HEK293 (cell line): ENCODE data around the gene SPRED2.

Source experiments
- CTCF ChIA-PET: fragments of 350-600 bp; formaldehyde crosslinking; extraction: SDS; loops from one replicate; lab custom pipeline; 2021; ENCODE audit warnings: antibody characterized with exemption; lab: Yijun Ruan, JAX
- POLR2A ChIA-PET: fragments of 300-600 bp; formaldehyde crosslinking; extraction: SDS; loops from one replicate; lab custom pipeline; 2020; ENCODE audit warnings: antibody characterized with exemption, inconsistent platforms; lab: Yijun Ruan, JAX
- H3K27ac ChIP-seq: fragments of 200-500 bp; sonication (Bioruptor generic); 2 replicates; pipeline ENCODE4 v1.5.1; 2014; ENCODE audit warnings: low read depth, low read length, control low read depth, inconsistent platforms; ENCODE audit errors: extremely low read depth
- H3K36me3 ChIP-seq, 2 experiments: fragments of 200-500 bp in 1 of 2; sonication (Bioruptor generic) in 1 of 2; 1 replicate in 1 of 2; 2 replicates in 1 of 2; pipeline ENCODE4 v1.5.1; 2014 to 2017; ENCODE audit warnings: inconsistent platforms in 2 of 2, low read length in 2 of 2; ENCODE audit not compliant: control insufficient read depth in 2 of 2, insufficient read depth in 1 of 2
- H3K4me1 ChIP-seq: fragments of 200-500 bp; sonication (Bioruptor generic); 2 replicates; pipeline ENCODE4 v1.5.1; 2014; ENCODE audit warnings: mild to moderate bottlenecking, low read length, inconsistent platforms; ENCODE audit not compliant: control insufficient read depth, insufficient read depth
- H3K4me3 ChIP-seq: 2 replicates; pipeline ENCODE4 v1.5.1; 2011; ENCODE audit warnings: low read depth, mild to moderate bottlenecking, control low read depth, low read length, moderate library complexity
- H3K9me3 ChIP-seq: fragments of 200-500 bp; sonication (Bioruptor generic); 2 replicates; pipeline ENCODE4 v1.5.1; 2014; ENCODE audit warnings: low read depth, low read length, inconsistent platforms; ENCODE audit not compliant: control insufficient read depth, insufficient read depth
- GLI4 ChIP-seq: fragments of 450-650 bp; formaldehyde crosslinking; IDR thresholded peaks from 2 replicates; pipeline ENCODE4 v1.5.1; 2016; ENCODE audit warnings: missing biosample characterization, missing genetic modification characterization
- GLIS2 ChIP-seq: fragments of 450-650 bp; formaldehyde crosslinking; IDR thresholded peaks from 2 replicates; pipeline ENCODE4 v1.5.1; 2016; ENCODE audit warnings: missing biosample characterization, missing genetic modification characterization
- HOXA7 ChIP-seq: sonication (generic); formaldehyde crosslinking; IDR thresholded peaks from 2 replicates; pipeline ENCODE4 v1.8.1; 2022; ENCODE audit warnings: missing genetic modification reagents, borderline replicate concordance
- INSM2 ChIP-seq: fragments of 450-650 bp; formaldehyde crosslinking; IDR thresholded peaks from 2 replicates; pipeline ENCODE4 v1.5.1; 2016; ENCODE audit warnings: missing biosample characterization, missing genetic modification characterization
- MEIS1 ChIP-seq: sonication (generic); formaldehyde crosslinking; IDR thresholded peaks from 2 replicates; pipeline ENCODE4 v1.8.1; 2022; ENCODE audit warnings: missing genetic modification reagents, mild to moderate bottlenecking, borderline replicate concordance
- SETDB1 ChIP-seq: IDR thresholded peaks from one replicate; pipeline ENCODE4 v1.6.1; 2017; ENCODE audit warnings: mild to moderate bottlenecking, low read length, moderate library complexity, mixed read lengths; ENCODE audit not compliant: insufficient read length
- TSHZ1 ChIP-seq: fragments of 450-650 bp; formaldehyde crosslinking; IDR thresholded peaks from 2 replicates; pipeline ENCODE4 v1.5.1; 2016; ENCODE audit warnings: missing biosample characterization, missing genetic modification characterization, borderline replicate concordance
- WT1 ChIP-seq: fragments of 450-650 bp; formaldehyde crosslinking; IDR thresholded peaks from 2 replicates; pipeline ENCODE4 v1.5.1; 2016; ENCODE audit warnings: missing biosample characterization, missing genetic modification characterization
- ZBTB1 ChIP-seq: fragments of 450-650 bp; formaldehyde crosslinking; IDR thresholded peaks from 2 replicates; pipeline ENCODE4 v1.5.1; 2016; ENCODE audit warnings: missing biosample characterization, missing genetic modification characterization
- ZBTB44 ChIP-seq: fragments of 450-650 bp; IDR thresholded peaks from 2 replicates; pipeline ENCODE4 v1.5.1; 2018; ENCODE audit warnings: missing biosample characterization, mild to moderate bottlenecking, missing genetic modification characterization
- ZFHX2 ChIP-seq: fragments of 450-650 bp; formaldehyde crosslinking; conservative IDR thresholded peaks from 2 replicates; pipeline ENCODE4 v1.5.1; 2016; ENCODE audit warnings: missing biosample characterization, missing genetic modification characterization
- ZNF112 ChIP-seq: fragments of 450-650 bp; formaldehyde crosslinking; IDR thresholded peaks from 2 replicates; pipeline ENCODE4 v1.5.0; 2017; ENCODE audit warnings: missing biosample characterization, missing genetic modification characterization
- ZNF140 ChIP-seq: fragments of 450-650 bp; formaldehyde crosslinking; IDR thresholded peaks from 2 replicates; pipeline ENCODE4 v1.5.1; 2016; ENCODE audit warnings: missing biosample characterization, missing genetic modification characterization
- ZNF2 ChIP-seq: fragments of 450-650 bp; formaldehyde crosslinking; IDR thresholded peaks from 2 replicates; pipeline ENCODE4 v1.5.1; 2016; ENCODE audit warnings: missing biosample characterization, missing genetic modification characterization
- ZNF221 ChIP-seq: fragments of 450-650 bp; formaldehyde crosslinking; IDR thresholded peaks from 2 replicates; pipeline ENCODE4 v1.5.1; 2017; ENCODE audit warnings: missing biosample characterization, missing genetic modification characterization, borderline replicate concordance
- ZNF274 ChIP-seq, 2 experiments: fragments of 200-500 bp in 1 of 2; fragments of 450-650 bp in 1 of 2; sonication (Bioruptor generic) in 1 of 2; formaldehyde crosslinking in 1 of 2; IDR thresholded peaks; 2 replicates each; pipeline versions ENCODE4 v1.5.1 to v1.6.1; 2014 to 2016; ENCODE audit warnings: borderline replicate concordance in 1 of 2, inconsistent platforms in 1 of 2, low read length in 1 of 2, missing biosample characterization in 1 of 2, missing genetic modification characterization in 1 of 2
- ZNF302 ChIP-seq: fragments of 450-650 bp; formaldehyde crosslinking; IDR thresholded peaks from 2 replicates; pipeline ENCODE4 v1.5.1; 2016; ENCODE audit warnings: missing biosample characterization, missing genetic modification characterization, low read depth
- ZNF324 ChIP-seq: fragments of 450-650 bp; formaldehyde crosslinking; IDR thresholded peaks from 2 replicates; pipeline ENCODE4 v1.5.1; 2016; ENCODE audit warnings: missing biosample characterization, missing genetic modification characterization
- ZNF341 ChIP-seq: fragments of 450-650 bp; formaldehyde crosslinking; IDR thresholded peaks from 2 replicates; pipeline ENCODE4; 2016; ENCODE audit warnings: low read depth, missing biosample characterization, missing genetic modification characterization
- ZNF37A ChIP-seq: fragments of 450-650 bp; IDR thresholded peaks from 2 replicates; pipeline ENCODE4 v1.5.1; 2018; ENCODE audit warnings: missing biosample characterization, missing genetic modification characterization
- ZNF394 ChIP-seq: fragments of 450-650 bp; formaldehyde crosslinking; IDR thresholded peaks from 2 replicates; pipeline ENCODE4 v1.5.1; 2016; ENCODE audit warnings: missing biosample characterization, missing genetic modification characterization, mild to moderate bottlenecking, moderate library complexity, borderline replicate concordance
- ZNF626 ChIP-seq: fragments of 450-650 bp; sonication (Bioruptor Pico); formaldehyde crosslinking; IDR thresholded peaks from 2 replicates; pipeline ENCODE4 v1.5.1; 2018; ENCODE audit warnings: missing biosample characterization, missing genetic modification characterization, inconsistent platforms
- ZNF747 ChIP-seq: fragments of 450-650 bp; formaldehyde crosslinking; IDR thresholded peaks from 2 replicates; pipeline ENCODE4 v1.5.1; 2016; ENCODE audit warnings: missing biosample characterization, missing genetic modification characterization
- ZNF768 ChIP-seq: fragments of 450-650 bp; formaldehyde crosslinking; IDR thresholded peaks from 2 replicates; pipeline ENCODE4 v1.5.1; 2018; ENCODE audit warnings: missing biosample characterization, mild to moderate bottlenecking, missing genetic modification characterization

Gene SPRED2

GRCh38 chr2:65344182-65344581 is 88.2 kb downstream of the SPRED2 start:
- H3K4me1 ChIP-seq, result peaks cover 4% of the 10 kb centered on the region; the same call in 1 of the 2 replicates
- H3K27ac ChIP-seq, result no peak overlapping the region
- CTCF ChIA-PET, result interaction anchor here (0.7 kb wide), 1 partner anchor 280 kb away, joined by 5 read pairs; no protein-coding TSS in a partner anchor
- H3K36me3 ChIP-seq, result peaks cover 0 to 9% of the 10 kb centered on the region in 2 experiments; a peak in 2 of 3 replicates
- TF ChIP-seq ZNF626 (no peak), ZNF324 (tag by site-specific recombination) (no peak), ZNF394 (tag by site-specific recombination) (no peak), ZNF112 (tag by site-specific recombination) (no peak), TSHZ1 (no peak), ZNF37A (tag by site-specific recombination) (no peak), ZNF274 (IDR thresholded peaks at IDR 0.05; ENCODE audit: low read length) (no peak), ZNF274 (tag by site-specific recombination; IDR thresholded peaks at IDR 0.05; ENCODE audit: borderline replicate concordance) (no peak), HOXA7 (CRISPR knock-in tag) (no peak), WT1 (no peak), ZNF140 (tag by site-specific recombination) (no peak), GLIS2 (tag by site-specific recombination) (no peak), ZNF221 (tag by site-specific recombination) (no peak)
- no peaks in the 10 kb centered on the region for H3K9me3 ChIP-seq
- H3K4me3 ChIP-seq, result no peak overlapping the region
- POLR2A ChIA-PET, result interaction anchor here (0.6 kb wide), 1 partner anchor 13 kb away, joined by 4 read pairs; no protein-coding TSS in a partner anchor

GRCh38 chr2:65343386-65343785 is 89.0 kb downstream of the SPRED2 start:
- no peaks in the 10 kb centered on the region for H3K9me3 ChIP-seq
- no peak overlapping the region for H3K4me3 ChIP-seq
- H3K36me3 ChIP-seq, result peaks cover 0 to 9% of the 10 kb centered on the region in 2 experiments; a peak in 2 of 3 replicates
- no peak overlapping the region for H3K27ac ChIP-seq
- ChIA-PET CTCF (no interaction called here), POLR2A (no interaction called here)
- TF ChIP-seq ZNF341 (tag by site-specific recombination), result no peak
- no peak for TF ChIP-seq GLI4 (tag by site-specific recombination)
- TF ChIP-seq ZNF768 (tag by site-specific recombination), result no peak
- TF ChIP-seq ZBTB44 (tag by site-specific recombination), result no peak
- TF ChIP-seq MEIS1 (CRISPR knock-in tag), result no peak
- no peak for TF ChIP-seq ZNF274 (IDR thresholded peaks at IDR 0.05; ENCODE audit: low read length)
- TF ChIP-seq ZNF274 (tag by site-specific recombination; IDR thresholded peaks at IDR 0.05; ENCODE audit: borderline replicate concordance), result no peak
- TF ChIP-seq ZNF626, result no peak
- TF ChIP-seq ZBTB1, result no peak
- TF ChIP-seq ZFHX2 (tag by site-specific recombination), result no peak
- TF ChIP-seq ZNF302 (tag by site-specific recombination), result no peak
- no peak for TF ChIP-seq ZNF747 (tag by site-specific recombination)
- no peak for TF ChIP-seq INSM2 (tag by site-specific recombination)
- TF ChIP-seq GLIS2 (tag by site-specific recombination), result no peak
- no peak for TF ChIP-seq ZNF2 (tag by site-specific recombination)
- no peak for TF ChIP-seq SETDB1
- H3K4me1 ChIP-seq, result peaks cover 4% of the 10 kb centered on the region; the same call in 1 of the 2 replicates
